Lower leg skin (tissue), 4 donors: ENCODE data around the gene RANBP9. TPM values are rescaled to one million over a fixed set of nuclear protein-coding genes. Genes with fewer than 3 reads are reported as not detected.

Experiments
- DNase-seq, 2 donors: peaks; one replicate each; pipeline ENCODE4 v3.0.0-alpha.2; 2019; ENCODE audit warnings: low spot score in 2 of 2
- H3K4me3 ChIP-seq: fragments of 200-600 bp; sonication (generic); 2 replicates; pipeline ENCODE4 v1.5.1; 2017; ENCODE audit warnings: mild to moderate bottlenecking, low read depth; ENCODE audit not compliant: poor library complexity, severe bottlenecking
- POLR2A ChIP-seq, 2 donors: fragments of 450-650 bp; IDR thresholded peaks; one replicate each; pipeline ENCODE4 v1.6.1; 2016 to 2017; ENCODE audit warnings: antibody characterized with exemption in 2 of 2, mild to moderate bottlenecking in 1 of 2, moderate library complexity in 1 of 2
- WGBS, 2 donors: methylation state at CpG; one replicate each; pipeline ENCODE4 v1.1.5; 2018; 5-methylcytosine and 5-hydroxymethylcytosine counted together
- intact Hi-C: fragments of 100-400 bp; cut with DNase I; formaldehyde crosslinking; loops from one replicate; pipeline ENCODE4 v1.15.0; 2023; ENCODE audit warnings: low total_unique reads
- total RNA-seq, 4 donors: library from RNA; depleted of rRNA; stranded (reverse); fragments of >200 nt; gene quantifications; one replicate each; pipeline ENCODE4 v1.1.0, GENCODE V29; 2016
- TF ChIP-seq, protein P1 (sequence below), 3 donors: fragments of 450-650 bp; IDR thresholded peaks; one replicate each; pipeline ENCODE4 v1.5.1; 2016; ENCODE audit warnings: antibody characterized with exemption in 3 of 3, mild to moderate bottlenecking in 3 of 3, moderate library complexity in 2 of 3

Gene RANBP9
- total RNA-seq, 4 donors from 2014 or later: 45.4 to 59.3 (median 53.6) TPM

DNA sequence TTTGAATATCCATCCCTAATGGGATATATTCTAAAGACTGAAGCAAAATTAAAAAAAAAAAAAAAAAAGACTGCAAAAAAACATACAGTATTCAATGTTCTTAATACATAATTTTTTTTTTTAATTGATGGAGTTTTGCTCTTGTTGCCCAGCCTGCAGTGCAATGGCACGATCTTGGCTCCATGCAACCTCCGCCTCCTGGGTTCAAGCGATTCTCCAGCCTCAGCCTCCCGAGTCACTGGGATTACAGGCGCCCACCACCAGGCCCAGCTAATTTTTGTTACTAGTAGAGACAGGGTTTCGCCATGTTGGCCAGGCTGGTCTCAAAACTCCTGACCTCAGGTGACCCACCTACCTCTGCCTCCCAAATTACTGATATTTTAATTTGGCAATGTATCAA is 29.3 kb downstream of the RANBP9 start:
- 96 to 97% methylated on average over 6 of the region's 6 CpGs for WGBS, 2 donors
- intact Hi-C loops: no loop called here
- no peak for TF ChIP-seq POLR2A (IDR thresholded peaks at IDR 0.05)
- TF ChIP-seq, protein P1, sequence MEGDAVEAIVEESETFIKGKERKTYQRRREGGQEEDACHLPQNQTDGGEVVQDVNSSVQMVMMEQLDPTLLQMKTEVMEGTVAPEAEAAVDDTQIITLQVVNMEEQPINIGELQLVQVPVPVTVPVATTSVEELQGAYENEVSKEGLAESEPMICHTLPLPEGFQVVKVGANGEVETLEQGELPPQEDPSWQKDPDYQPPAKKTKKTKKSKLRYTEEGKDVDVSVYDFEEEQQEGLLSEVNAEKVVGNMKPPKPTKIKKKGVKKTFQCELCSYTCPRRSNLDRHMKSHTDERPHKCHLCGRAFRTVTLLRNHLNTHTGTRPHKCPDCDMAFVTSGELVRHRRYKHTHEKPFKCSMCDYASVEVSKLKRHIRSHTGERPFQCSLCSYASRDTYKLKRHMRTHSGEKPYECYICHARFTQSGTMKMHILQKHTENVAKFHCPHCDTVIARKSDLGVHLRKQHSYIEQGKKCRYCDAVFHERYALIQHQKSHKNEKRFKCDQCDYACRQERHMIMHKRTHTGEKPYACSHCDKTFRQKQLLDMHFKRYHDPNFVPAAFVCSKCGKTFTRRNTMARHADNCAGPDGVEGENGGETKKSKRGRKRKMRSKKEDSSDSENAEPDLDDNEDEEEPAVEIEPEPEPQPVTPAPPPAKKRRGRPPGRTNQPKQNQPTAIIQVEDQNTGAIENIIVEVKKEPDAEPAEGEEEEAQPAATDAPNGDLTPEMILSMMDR (IDR thresholded peaks at IDR 0.05): no peak
- no peak overlapping the region for H3K4me3 ChIP-seq
- DNase-seq: no peak

DNA sequence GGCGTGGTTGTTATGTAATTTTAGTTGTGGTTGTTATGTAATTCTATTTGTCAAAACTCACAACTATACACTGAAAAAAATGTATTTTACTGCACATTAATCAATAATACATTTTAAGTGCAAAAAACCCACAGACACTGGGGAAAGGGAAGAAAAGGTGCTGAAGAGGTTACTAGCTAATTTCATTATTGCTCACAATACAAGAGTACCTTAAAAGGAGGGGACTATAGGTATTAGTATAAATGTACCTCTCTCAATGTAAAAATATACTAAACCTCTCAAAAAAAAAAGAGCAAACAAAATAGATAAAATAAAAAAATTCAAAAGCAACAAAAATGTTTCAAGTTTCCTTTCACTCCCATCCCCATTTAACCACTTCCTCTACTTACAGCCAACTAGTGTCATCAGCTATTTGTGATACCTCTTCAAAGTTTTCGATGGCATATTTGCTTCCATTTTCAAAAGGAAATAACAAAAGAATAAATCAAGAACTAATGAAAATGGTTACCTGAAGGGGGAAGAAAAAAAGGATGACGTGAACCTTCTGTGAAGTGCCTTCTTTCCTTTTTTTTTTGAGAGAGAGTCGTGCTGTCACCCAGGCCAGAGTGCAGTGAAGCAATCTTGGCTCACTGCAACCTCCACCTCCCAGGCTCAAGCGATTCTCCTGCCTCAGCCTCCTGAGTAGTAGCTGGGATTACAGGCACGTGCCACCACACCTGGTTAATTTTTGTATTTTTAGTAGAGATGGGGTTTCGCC is 30.2 kb downstream of the RANBP9 start:
- DNase-seq: no peak
- no peak overlapping the region for H3K4me3 ChIP-seq
- 79 to 86% methylated on average over 7 of the region's 7 CpGs for WGBS, 2 donors
- TF ChIP-seq, protein P1 (IDR thresholded peaks at IDR 0.05): no peak
- no peak for TF ChIP-seq POLR2A (IDR thresholded peaks at IDR 0.05)
- intact Hi-C loops: no loop called here

DNA sequence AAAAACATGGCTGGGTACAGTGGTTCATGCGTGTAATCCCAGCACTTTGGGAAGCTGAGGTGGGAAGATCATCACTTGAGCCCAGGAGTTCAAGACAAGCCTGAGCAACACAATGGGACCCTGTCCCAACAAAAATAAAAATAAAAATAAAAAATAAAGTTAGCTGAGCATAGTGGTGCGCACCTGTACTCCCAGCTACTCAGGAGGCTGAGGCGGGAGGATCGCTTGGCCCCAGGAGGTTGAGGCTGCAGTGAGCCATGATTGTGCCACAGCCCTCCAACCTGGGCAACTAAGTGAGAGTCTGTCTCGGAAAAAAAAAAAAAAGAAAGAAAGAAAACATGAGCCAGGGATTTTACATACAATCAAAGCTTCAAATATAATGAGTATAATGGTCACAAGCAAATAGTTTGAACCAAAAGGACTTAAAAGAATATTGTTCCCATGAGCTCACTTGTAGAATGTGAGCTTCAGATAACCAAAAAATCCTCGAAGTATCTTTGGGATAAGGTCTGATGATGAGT is 31.1 kb downstream of the RANBP9 start:
- TF ChIP-seq POLR2A (IDR thresholded peaks at IDR 0.05): no peak
- TF ChIP-seq, protein P1 (IDR thresholded peaks at IDR 0.05): no peak
- H3K4me3 ChIP-seq: no peak overlapping the region
- 98% methylated on average over 6 of the region's 6 CpGs for WGBS, 2 donors
- DNase-seq: no peak
- intact Hi-C loops: no loop called here

DNA sequence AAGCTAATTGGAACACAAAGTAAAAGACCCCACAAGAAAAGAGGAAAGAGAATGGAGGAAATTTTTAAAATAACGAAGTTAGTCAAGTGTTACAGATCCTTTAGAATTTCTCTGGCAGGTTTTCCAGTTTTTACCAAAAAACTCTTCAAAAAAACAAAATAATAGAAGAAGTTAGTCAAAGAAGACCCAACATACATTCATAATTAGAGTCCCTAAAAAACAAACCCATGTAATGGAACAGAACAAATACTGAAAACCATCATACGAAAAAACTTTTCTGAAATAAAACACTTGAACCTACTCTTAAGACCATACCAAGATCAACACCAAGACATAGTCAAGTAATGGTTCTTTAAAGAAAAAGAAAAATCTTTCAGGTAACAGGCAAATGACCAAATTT is 31.6 kb downstream of the RANBP9 start:
- no peak for DNase-seq
- H3K4me3 ChIP-seq: no peak overlapping the region
- intact Hi-C loops: no loop called here
- TF ChIP-seq POLR2A (IDR thresholded peaks at IDR 0.05): no peak
- TF ChIP-seq, protein P1 (IDR thresholded peaks at IDR 0.05): no peak
- WGBS, 2 donors: 97 to 98% methylated on average over 2 of the region's 2 CpGs

DNA sequence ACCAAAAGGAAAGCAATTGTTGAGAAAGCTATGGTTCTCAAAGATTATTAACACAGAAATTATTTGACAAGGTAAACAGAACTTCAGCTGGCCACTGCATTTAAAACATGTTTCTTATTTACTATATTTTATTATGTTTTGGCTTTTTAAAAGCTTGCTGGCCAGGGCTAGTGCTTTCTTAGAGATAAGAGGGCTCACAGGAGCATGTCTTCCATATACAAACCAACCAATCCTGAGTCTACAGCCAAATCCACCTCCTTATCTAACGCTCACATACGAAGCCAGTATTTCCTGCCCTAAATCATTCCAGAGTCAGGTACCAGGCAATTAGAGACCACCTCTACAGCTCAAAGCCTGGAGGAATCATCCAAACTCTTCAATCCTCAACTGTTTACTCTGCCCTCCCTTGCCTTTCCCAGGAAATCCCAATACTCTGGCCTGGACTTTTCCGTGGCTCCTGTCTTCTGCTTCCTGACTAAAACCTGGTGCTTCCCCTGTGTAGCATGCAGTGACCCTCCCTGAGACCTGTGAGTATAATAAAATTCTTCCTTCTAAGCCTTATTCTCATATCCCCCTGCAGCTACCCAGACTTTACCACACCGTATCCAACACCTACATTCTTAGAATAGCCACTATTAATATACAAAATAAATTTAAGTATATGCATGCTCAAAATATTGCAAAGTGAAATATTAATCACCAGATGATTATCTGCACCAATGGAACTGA is 33.2 kb downstream of the RANBP9 start:
- WGBS, 2 donors: 74 to 79% methylated on average over 4 of the region's 4 CpGs
- intact Hi-C loops: no loop called here
- no peak for DNase-seq
- no peak for TF ChIP-seq POLR2A (IDR thresholded peaks at IDR 0.05)
- TF ChIP-seq, protein P1 (IDR thresholded peaks at IDR 0.05): no peak
- no peak overlapping the region for H3K4me3 ChIP-seq
